Measurements from ENCODE around the gene USP26. TPM values are rescaled to one million over a fixed set of nuclear protein-coding genes. Genes with fewer than 3 reads are reported as not detected.
A peak's percentile ranks its signal among the peaks of the same experiment; 100 is the strongest.

USP26 gene
- total and polyA plus RNA-seq, 11 donors, result not detected

- peaks cover 0 to 6% (median 0%) of the 10 kb centered on the region in 9 donors for H3K27me3 ChIP-seq
- DNase-seq, result no peak
- TF ChIP-seq, protein P1, sequence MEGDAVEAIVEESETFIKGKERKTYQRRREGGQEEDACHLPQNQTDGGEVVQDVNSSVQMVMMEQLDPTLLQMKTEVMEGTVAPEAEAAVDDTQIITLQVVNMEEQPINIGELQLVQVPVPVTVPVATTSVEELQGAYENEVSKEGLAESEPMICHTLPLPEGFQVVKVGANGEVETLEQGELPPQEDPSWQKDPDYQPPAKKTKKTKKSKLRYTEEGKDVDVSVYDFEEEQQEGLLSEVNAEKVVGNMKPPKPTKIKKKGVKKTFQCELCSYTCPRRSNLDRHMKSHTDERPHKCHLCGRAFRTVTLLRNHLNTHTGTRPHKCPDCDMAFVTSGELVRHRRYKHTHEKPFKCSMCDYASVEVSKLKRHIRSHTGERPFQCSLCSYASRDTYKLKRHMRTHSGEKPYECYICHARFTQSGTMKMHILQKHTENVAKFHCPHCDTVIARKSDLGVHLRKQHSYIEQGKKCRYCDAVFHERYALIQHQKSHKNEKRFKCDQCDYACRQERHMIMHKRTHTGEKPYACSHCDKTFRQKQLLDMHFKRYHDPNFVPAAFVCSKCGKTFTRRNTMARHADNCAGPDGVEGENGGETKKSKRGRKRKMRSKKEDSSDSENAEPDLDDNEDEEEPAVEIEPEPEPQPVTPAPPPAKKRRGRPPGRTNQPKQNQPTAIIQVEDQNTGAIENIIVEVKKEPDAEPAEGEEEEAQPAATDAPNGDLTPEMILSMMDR (IDR thresholded peaks at IDR 0.05), result no peak
- no peak for TF ChIP-seq POLR2A (IDR thresholded peaks at IDR 0.05)
- no peaks in the 10 kb centered on the region for H3K9me3 ChIP-seq
- H3K4me1 ChIP-seq, result no peaks in the 10 kb centered on the region
- WGBS, 4 donors, result 71 to 95% (median 84%) methylated on average over 3 of the region's 3 CpGs
- H3K27ac ChIP-seq, result no peak overlapping the region
- intact Hi-C loops (cut with DNase I), result no loop called here
- H3K36me3 ChIP-seq, result no peaks in the 10 kb centered on the region
- H3K4me3 ChIP-seq, result no peak overlapping the region
- ATAC-seq, result no peak
Measured at GRCh38 chrX:133018229-133018628, 78.7 kb downstream of the USP26 start.

DNA sequence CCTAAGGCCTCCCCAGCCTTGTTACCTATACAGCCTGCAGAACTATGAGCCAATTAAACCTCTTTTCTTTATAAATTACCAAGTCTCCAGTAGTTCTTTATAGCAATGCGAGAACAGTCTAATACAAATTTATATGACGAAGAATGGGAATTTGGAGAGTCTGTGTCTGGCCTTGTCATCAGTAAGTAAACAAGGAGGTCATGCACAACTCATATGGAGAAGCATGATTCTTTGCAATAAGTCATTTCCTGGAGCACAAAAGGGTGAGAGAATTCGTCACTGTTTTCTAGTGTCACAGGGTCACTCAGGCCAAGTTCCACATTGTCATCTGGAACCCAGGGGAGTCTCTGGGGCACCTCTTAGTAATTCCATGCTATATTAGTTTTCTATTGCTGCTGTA is 89.5 kb downstream of the USP26 start:
- Histone ChIP-seq H3K9me3 (peaks cover 0 to 12% (median 0%) of the 10 kb centered on the region in 12 donors), H3K4me1 (no peaks in the 10 kb centered on the region), H3K27ac (no peak overlapping the region), H3K36me3 (no peaks in the 10 kb centered on the region), H3K27me3 (peaks cover 0 to 8% (median 0%) of the 10 kb centered on the region in 9 donors), H3K4me3 (no peak overlapping the region)
- ATAC-seq (no peak), DNase-seq (no peak)
- 73 to 90% (median 84%) methylated on average over 3 of the region's 3 CpGs for WGBS, 4 donors
- intact Hi-C loops (cut with DNase I), result loop anchor here in 2 of 10 donors (10.0 kb wide), 1 partner anchor 667 kb away; no protein-coding TSS in a partner anchor
- TF ChIP-seq POLR2A (IDR thresholded peaks at IDR 0.05), result no peak
- TF ChIP-seq, protein P1 (IDR thresholded peaks at IDR 0.05), result no peak

DNA sequence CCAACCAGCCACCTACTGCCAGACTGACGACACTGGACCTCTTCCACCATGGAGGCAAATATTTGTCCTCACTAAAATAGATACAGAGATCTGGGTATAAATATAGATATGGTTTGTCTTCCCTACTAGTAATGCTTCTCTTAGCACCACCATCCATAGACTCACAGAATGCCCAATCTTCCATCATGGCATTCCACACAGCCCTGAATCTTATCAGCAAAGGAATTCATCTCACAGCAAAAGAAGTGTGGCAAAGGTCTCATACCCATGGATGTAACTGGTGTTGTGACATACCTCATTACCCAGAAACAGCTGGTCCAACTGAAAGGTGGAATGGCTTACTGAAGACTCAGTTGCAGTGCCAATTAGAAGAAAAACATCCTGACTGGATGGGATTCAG is 91.3 kb downstream of the USP26 start:
- Histone ChIP-seq H3K27ac (no peak overlapping the region), H3K9me3 (peaks cover 0 to 12% (median 0%) of the 10 kb centered on the region in 12 donors), H3K36me3 (no peaks in the 10 kb centered on the region), H3K4me3 (no peak overlapping the region), H3K4me1 (no peaks in the 10 kb centered on the region), H3K27me3 (peaks cover 0 to 8% (median 0%) of the 10 kb centered on the region in 9 donors)
- intact Hi-C loops (cut with DNase I), result loop anchor here in 2 of 10 donors (10.0 kb wide), 1 partner anchor 669 kb away; no protein-coding TSS in a partner anchor
- TF ChIP-seq POLR2A (IDR thresholded peaks at IDR 0.05), result no peak
- TF ChIP-seq, protein P1 (IDR thresholded peaks at IDR 0.05), result no peak
- 82 to 95% (median 88%) methylated on average over 1 of the region's 1 CpG for WGBS, 4 donors
- ATAC-seq, result no peak
- no peak for DNase-seq

DNA sequence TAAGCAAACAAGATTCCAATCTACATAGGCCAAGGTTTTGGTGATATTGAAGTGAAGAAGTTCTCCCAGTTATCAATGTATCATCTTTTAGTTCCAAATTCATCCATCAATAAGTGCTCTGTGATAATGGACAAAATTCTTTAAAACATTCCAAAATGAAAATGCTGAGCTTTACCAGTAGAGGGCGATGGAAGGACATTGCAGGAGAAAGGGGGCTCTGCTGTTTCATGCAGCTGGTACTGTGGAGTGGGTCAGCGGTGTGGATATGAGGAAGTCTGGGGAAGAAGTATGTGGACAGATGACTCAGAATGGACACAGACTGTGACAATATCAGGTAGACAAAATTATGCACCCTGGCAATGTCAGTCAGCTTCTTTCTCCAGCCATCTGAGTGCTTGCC is 91.9 kb downstream of the USP26 start:
- H3K4me1 ChIP-seq, result no peaks in the 10 kb centered on the region
- H3K27ac ChIP-seq, result no peak overlapping the region
- TF ChIP-seq, protein P1 (IDR thresholded peaks at IDR 0.05), result peak; percentile 19 to 51 (median 41)
- TF ChIP-seq POLR2A (IDR thresholded peaks at IDR 0.05), result no peak
- intact Hi-C loops (cut with DNase I), result loop anchor here in 2 of 10 donors (10.0 kb wide), 1 partner anchor 670 kb away; no protein-coding TSS in a partner anchor
- no peak for ATAC-seq
- no peak for DNase-seq
- peaks cover 0 to 12% (median 0%) of the 10 kb centered on the region in 12 donors for H3K9me3 ChIP-seq
- WGBS, 4 donors, result 17 to 26% (median 21%) methylated on average over 2 of the region's 2 CpGs
- no peak overlapping the region for H3K4me3 ChIP-seq
- peaks cover 0 to 9% (median 0%) of the 10 kb centered on the region in 9 donors for H3K27me3 ChIP-seq
- H3K36me3 ChIP-seq, result no peaks in the 10 kb centered on the region
